Lower leg skin (tissue), 3 donors: ENCODE measurements around the gene SPINDOC.

Experiments
- POLR2A ChIP-seq, 2 donors: fragments of 450-650 bp; IDR thresholded peaks; one replicate each; pipeline ENCODE4 v1.6.1; 2016 to 2017; ENCODE audit warnings: antibody characterized with exemption in 2 of 2, mild to moderate bottlenecking in 1 of 2, moderate library complexity in 1 of 2
- TF ChIP-seq, protein P1 (sequence below), 3 donors: fragments of 450-650 bp; IDR thresholded peaks; one replicate each; pipeline ENCODE4 v1.5.1; 2016; ENCODE audit warnings: antibody characterized with exemption in 3 of 3, mild to moderate bottlenecking in 3 of 3, moderate library complexity in 2 of 3

GRCh38 chr11:63793161-63793560 lies 20.1 kb upstream of the SPINDOC start:
- TF ChIP-seq, protein P1, sequence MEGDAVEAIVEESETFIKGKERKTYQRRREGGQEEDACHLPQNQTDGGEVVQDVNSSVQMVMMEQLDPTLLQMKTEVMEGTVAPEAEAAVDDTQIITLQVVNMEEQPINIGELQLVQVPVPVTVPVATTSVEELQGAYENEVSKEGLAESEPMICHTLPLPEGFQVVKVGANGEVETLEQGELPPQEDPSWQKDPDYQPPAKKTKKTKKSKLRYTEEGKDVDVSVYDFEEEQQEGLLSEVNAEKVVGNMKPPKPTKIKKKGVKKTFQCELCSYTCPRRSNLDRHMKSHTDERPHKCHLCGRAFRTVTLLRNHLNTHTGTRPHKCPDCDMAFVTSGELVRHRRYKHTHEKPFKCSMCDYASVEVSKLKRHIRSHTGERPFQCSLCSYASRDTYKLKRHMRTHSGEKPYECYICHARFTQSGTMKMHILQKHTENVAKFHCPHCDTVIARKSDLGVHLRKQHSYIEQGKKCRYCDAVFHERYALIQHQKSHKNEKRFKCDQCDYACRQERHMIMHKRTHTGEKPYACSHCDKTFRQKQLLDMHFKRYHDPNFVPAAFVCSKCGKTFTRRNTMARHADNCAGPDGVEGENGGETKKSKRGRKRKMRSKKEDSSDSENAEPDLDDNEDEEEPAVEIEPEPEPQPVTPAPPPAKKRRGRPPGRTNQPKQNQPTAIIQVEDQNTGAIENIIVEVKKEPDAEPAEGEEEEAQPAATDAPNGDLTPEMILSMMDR (IDR thresholded peaks at IDR 0.05), result no peak
- no peak for TF ChIP-seq POLR2A (IDR thresholded peaks at IDR 0.05)
